Brain pericyte (primary cell): Measurements from ENCODE around the gene ZNF680.
"Not testable (repeated sequence)": the region's sequence is repeated elsewhere in the genome, so short reads cannot be mapped to it uniquely, and the experiment has no call there.

Experiments used
- DNase-seq: peaks from one replicate; pipeline ENCODE4 v3.0.0-alpha.2; 2012; ENCODE audit warnings: low read depth, low spot score

ZNF680 gene

DNA sequence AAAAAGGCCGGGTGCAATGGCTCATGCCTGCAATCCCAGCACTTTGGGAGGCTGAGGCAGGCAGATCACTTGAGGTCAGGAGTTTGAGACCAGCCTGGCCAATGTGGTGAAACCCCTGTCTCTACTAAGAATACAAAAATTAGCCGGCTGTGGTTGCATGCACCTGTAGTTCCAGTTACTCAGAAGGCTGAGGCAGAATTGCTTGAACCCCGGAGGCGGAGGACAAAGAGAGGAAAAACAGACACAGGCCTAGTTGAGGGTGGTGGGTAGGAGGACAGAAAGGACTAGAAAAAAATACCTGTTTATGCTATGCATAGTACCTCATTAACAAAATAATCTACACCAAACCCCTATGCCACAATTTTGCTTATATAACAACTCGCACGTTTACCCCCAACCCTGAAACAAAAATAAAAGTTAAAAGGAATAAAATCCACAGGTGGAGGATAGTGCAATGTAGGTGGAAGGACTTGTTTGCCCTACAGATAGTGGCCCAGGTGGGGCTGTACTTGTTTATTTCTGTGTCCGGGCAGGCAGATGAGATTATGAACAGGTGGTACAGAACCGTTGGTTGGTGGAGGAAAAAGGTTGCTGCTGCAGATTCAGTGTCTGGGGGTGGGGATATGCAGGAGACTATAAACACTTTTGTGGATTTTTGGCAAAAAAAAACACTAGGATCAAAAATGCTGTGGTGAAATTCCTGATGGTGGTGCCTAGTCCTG is 5.1 kb downstream of the ZNF680 start:
- no peak for DNase-seq

- no peak for DNase-seq
These were observed 7.8 kb downstream of the ZNF680 start for GRCh38 chr7:64555046-64555445.

DNA sequence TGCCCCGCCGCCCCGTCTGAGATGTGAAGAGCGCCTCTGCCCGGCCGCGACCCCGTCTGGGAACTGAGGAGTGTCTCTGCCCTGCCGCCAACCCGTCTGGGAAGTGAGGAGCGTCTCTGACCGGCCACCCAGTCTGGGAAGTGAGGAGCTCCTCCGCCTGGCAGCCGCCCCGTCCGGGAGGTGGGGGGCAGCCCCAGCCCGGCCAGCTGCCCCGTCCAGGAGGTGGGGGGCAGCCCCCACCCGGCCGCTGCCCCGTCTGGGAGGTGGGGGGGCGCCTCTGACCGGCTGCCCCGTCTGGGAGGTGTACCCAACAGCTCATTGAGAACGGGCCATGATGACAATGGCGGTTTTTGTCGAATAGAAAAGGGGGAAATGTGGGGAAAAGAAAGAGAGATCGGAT is 8.7 kb downstream of the ZNF680 start:
- not testable (repeated sequence) for DNase-seq

- DNase-seq = no peak
These were observed 11.3 kb downstream of the ZNF680 start for GRCh38 chr7:64551375-64552142.

GRCh38 chr7:64544010-64544409 is 18.9 kb downstream of the ZNF680 start:
- no peak for DNase-seq

GRCh38 chr7:64541438-64542359 is 21.2 kb downstream of the ZNF680 start:
- DNase-seq = no peak

GRCh38 chr7:64533756-64534155 is 29.1 kb downstream of the ZNF680 start:
- DNase-seq = no peak

GRCh38 chr7:64528770-64529169 is 34.1 kb downstream of the ZNF680 start:
- DNase-seq = no peak

DNA sequence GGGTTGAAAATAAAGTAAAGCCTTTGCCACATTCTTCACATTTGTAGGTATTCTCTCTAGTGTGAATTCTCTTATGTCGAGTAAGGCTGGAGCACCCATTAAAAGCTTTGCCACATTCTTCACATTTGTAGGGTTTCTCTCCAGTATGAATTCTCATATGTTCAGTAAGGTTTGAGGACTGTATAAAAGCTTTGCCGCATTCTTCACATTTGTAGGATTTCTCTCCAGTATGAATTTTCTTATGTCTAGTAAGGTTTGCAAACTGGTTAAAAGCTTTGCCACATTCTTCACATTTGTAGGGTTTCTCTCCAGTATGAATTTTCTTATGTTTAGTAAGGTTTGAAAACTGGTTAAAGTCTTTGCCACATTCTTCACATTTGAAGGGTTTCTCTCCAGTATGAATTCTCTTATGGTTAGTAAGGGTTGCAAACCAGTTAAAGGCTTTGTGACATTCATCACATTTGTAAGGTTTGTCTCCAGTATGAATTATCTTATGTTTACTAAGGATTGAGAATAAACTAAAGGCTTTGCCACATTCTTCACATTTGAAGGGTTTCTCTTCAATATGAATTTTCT is 41.4 kb downstream of the ZNF680 start:
- DNase-seq = no peak

GRCh38 chr7:64516451-64516850 is 46.4 kb downstream of the ZNF680 start:
- no peak for DNase-seq

GRCh38 chr7:64515781-64516180 is 47.1 kb downstream of the ZNF680 start:
- DNase-seq = no peak

GRCh38 chr7:64515330-64515729 is 47.5 kb downstream of the ZNF680 start:
- no peak for DNase-seq

DNA sequence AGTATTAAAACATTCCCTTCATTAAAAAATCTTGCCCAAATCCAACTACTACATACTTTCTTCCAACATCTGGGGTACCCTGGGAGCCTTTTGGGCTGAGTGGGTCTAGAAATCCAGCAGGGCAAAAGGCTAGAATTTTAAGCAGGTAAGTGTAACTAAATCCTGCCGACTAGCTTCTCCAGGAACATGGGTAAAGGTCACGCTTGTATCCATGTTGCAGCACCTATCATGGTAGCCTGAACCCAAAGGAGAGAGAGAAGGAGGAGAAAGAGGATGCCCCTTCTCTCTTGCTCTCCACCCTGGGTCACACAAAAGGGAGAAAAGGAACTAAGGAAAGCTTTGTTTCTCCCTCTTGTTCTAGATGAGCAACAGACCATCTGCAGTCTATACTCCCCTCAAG is 53.3 kb downstream of the ZNF680 start:
- no peak for DNase-seq

DNA sequence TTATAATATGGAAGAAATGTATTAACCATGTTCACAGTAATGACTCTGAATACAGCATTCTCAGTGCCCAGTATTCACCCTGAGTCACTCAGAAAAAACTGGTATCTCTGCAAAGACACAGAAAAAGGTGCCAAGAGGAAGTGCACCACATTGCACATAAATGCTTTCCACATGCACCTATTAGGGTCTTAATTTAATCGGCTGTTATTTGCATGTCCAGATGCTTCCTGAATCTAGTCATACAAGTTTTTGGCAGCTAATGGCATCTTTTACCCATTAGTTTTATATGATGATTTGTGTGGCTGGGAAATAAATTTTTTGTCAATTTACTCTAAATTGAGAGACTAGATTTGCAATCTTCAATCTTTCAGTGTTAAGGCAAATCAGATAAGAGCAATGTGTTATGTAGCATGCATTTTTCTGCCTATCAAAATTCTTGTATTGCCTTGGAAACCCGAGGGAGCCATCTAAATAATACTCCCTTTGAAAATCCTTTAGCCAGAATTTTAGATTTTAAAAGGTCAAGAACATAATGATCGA is 58.2 kb downstream of the ZNF680 start:
- DNase-seq = no peak

DNA sequence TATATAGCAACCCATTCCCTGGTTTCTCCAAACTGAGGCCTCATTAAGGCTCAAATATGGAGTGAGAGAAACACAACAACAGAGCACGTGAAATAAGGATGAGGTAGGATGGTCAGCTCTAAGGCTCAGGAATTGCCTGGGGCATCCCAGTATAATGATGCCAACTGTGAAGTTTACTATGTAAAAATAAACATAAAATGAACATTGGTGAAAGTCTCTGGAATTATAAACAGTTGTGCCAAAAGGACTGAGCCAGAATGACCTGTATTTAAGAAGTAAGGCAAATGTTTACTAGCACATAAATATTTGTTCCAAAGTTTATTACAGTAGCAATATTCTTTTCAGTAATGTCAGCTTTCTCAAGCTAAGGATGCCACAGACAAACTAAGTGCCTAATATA is 64.6 kb downstream of the ZNF680 start:
- DNase-seq = no peak

DNA sequence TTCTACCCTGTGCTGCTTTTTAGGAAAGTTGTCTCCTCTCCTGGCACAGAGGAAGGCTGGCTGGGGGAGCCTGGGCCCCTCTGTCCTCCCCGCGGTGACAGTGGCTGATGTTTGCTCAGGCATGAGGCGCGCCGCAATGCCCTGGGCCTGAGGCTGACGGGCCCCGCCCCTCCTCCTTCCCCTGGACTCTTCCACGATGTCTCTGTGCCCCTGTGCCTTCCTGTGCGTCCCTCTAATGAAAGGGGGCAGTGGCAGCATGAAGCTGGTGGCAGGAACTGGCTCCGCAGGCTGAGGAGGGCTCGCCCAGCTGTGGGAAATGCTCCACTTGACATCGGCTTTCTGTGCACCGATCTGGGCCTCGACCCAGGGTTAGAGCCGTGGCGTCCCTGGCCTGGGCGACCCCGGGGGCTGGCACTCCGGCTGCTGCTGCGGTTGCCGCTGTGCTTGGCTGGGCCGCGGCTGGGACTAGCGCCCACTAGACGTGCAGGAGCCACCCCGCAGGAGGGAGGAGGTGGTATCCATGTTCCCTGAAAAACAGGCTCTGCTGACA is 67.9 kb downstream of the ZNF680 start:
- no peak for DNase-seq

- no peak for DNase-seq
These were observed 77.2 kb downstream of the ZNF680 start for GRCh38 chr7:64485623-64486022.
